Lung microvascular endothelial cell (primary cell): ENCODE measurements around the gene FIGNL1. TPM values are rescaled to one million over a fixed set of nuclear protein-coding genes. Genes with fewer than 3 reads are reported as not detected.
"Not testable (repeated sequence)": the region's sequence is repeated elsewhere in the genome, so short reads cannot be mapped to it uniquely, and the experiment has no call there.

ENCODE experiments used
- DNase-seq, 2 donors: peaks; one replicate each; pipeline versions ENCODE4 v3.0.0 to v3.0.0-alpha.2; 2010; ENCODE audit warnings: low read depth in 2 of 2
- total RNA-seq: library from RNA; depleted of rRNA; stranded (reverse); fragments of >200 nt; gene quantifications from 2 replicates; pipeline ENCODE4 v1.2.1, GENCODE V29; 2014

FIGNL1 gene
- total RNA-seq, 1 donor from 2014 or later: 11.9 TPM

DNA sequence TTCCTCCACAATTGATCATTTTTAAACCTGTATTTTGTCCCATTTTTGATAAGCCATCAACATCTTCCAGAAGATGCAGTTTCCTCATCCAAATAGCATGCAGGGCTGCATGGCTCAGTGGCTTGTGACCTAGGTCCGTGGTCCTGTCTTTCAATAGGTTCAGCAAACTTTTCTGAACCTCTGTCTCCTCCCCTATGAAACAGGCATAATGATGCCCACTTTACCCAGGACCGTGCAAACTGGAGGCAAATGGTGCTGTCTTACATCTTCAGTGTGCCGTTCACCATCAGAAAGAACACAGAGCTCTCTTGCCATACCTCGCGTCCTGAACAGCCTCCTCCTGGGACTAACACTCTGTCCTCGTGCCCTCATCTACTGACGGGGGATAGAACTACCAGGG is 22.3 kb upstream of the FIGNL1 start:
- no peak for DNase-seq

DNA sequence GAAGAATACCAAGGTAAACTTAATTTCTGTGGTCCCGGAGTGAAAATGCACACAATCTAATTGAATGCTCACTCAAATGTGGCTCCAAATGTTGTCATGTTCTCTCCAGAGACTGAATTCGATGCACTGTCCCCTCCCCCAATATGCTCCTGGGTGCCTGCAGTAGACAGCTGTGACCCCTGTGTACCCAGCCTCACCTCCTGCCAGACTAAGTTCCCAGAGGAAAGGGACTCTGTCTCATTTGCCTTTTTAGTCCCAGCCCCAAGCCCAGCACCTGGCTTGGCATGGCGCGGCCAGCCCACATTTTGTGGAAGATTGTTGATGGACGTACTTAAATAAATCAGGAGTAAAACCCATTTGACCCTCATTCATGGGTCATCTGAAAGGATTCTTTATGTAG is 21.8 kb upstream of the FIGNL1 start:
- DNase-seq: no peak

DNA sequence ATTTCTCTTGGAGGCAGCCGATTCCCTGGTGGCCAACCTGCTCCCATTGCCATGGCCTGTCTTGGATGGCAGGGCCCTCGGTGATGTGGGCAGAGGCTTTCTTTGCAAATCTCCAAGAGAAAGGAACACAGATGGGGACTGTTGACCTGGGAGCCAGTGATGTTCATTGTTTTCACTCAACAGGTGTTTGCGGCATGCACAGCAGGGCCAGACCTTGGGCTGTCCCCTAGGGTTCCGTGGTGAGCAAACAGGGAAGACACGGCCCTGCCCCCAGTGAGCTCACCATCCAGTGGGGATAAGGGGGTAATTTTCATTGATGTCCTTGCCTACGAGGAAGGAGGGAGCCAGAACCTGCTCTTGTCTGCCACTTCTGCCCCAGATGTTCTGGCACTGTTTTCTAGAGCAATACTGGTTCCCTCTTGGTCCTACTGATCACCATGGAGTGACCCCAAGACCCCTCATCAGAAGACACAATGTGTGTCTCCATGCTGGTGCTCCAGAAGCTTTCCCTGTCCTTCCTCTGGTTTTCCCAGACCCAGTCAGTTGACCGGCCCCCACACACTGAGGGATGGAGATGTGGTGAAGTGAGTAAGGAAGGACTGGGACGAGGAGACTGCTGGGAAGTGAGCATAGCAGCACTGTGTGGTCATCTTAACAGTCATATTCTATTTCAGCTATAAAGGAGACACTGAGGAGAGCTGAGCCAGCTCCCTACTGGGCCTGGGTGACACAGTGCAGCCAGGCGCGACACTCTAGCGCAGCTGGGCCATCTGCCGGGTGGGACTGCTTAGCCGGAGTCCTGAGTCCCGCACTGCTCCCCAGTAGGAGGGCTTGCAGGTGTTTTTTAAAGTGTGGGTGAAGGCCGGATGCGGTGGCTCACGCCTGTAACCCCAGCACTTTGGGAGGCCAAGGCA is 20.4 kb upstream of the FIGNL1 start:
- no peak for DNase-seq

DNA sequence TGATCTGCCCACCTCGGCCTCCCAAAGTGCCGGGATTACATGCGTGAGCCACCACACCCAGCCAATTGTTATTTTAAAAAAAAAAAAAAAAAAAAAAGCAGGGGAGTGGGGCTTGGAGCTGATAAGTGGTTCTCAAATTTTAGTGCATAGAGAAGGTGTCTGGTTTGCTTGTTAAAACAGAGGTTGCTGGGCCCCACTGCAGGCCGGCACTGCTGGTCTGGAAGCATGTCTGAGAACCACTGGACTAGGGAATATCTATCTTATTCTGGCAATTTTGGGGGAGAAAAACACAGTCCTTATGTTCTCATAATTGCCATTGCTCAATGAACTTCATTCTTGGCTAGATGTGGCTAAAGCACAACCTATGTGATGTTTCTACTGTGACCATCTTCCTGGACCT is 19.0 kb upstream of the FIGNL1 start:
- DNase-seq: no peak

DNA sequence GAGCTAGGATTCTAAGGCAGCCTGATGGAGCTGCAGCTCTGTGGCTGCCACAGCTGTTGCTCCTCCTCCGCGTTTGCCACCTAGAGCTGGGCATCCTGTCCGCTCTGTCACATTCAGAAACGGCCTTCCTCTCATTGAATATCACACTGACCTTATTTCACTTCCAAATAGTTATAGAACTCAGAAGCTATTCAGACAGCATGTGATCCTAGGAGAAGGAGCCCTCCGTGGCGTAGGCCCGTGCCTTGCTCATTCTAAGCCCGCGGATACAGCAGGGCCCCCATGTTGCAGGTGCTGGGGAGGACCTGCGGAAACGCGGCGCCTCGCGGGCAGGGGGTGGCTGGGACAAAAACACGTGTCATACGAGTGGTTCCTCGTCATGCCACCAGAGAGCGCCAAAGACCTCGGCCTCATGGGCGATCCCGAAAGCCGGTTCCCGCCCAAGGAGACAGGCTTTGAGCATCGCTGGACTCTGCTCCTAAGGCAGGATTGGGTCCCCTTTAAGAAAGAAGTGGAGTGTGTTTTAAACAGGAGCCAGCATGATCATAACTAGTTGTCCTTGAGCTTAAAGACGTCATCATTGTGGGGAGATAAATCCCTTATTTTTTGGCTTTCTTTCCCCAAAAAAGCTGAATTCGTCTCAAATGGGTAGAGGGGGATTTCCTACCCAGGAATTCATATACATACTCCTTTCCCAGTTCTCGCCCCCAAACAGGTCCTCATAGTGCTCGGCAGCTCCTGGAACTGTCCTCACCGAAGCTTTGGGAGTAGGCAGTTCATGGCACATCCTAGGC is 17.9 kb upstream of the FIGNL1 start:
- peak; percentile 68 to 84 for DNase-seq

DNA sequence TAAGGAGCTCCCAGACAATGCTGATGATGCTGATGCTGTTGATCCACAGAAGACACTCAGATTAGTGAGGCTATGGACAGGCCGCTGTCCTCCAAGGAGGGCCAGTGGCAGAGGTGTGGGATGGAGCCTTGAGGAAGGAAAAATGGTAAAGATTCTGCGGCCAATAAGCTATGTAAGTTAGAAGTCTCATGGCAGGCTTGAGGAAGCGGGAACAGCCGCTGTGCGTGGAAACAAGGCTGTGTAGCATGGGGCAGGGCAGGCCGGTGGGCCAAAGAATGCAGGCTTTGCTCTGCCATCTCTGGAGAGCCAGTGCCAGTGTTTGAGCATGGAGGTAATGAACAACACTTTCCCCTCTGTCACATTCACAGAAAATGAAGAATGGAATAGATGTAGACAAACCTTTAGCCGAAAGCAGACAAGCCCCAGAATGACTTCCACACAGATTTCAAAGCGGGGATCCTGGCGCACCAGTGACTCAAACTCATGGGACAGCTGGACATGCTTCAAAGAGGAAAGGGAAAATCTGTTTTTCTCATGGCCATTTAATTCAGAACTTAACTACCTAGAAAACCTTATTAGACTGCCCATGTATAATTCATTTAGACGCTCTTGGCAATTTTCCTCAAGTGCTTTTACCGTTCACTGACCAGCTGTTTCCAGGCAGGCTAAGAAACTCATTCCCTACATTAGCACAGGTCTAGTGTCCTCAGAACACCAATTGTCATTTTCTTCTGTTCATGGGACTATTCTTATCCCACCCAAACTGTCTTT is 16.9 kb upstream of the FIGNL1 start:
- DNase-seq: no peak

DNA sequence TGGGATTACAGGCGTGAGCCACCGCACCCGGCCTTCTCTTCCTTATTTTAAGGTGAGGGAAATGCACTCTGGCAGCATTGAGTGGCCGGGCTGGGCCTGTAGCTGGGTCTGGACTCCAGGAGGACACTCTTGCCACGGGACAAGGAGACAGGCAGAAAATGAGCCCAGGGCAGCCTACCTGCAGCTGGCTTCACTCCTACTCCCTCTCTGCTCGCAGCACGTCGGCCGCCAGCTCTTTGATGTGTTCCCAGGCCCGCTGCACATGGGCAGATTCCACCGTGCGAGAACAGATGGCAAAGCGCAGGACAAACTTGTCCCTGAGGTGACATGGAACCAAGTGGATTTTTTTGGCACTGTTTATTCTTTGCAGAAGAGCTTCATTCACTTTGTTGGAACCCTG is 12.9 kb upstream of the FIGNL1 start:
- no peak for DNase-seq

DNA sequence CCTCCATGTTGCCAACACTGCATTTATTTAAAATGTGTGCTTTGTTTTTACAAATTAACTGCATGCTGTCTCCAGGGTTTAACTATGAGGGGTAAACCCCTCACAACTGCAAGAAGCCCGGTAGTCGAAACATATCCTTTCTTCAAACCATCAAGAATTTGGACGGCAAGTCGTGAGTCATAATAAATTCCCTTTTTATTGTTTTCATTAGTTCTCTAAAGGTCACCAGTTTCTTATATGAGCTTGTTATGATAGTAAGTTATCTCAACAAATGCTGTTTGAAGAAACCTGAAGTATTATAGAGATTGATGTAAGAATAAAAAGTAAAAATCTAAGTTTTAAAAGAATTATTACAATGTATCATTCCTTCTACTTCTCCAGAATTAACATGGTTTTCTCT is 12.2 kb upstream of the FIGNL1 start:
- DNase-seq: no peak

DNA sequence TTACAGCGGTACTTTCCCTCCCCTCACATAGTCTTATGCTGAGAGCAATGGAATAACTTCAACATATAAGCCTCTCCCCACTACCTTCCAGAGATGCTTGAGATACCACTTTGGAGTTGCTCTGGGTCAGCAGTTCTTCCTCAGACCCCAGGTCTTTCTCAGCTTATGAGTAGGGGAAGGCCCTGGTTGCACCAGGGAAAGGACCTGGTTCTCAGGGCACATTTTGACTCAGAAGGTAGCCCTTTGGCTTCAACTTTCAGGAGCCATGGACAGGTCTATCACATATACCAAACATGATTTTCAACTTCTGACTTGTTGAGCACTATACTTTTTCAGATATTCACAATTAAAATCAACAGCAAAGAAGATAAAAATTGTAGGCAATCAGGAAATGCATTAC is 11.5 kb upstream of the FIGNL1 start:
- DNase-seq: no peak

DNA sequence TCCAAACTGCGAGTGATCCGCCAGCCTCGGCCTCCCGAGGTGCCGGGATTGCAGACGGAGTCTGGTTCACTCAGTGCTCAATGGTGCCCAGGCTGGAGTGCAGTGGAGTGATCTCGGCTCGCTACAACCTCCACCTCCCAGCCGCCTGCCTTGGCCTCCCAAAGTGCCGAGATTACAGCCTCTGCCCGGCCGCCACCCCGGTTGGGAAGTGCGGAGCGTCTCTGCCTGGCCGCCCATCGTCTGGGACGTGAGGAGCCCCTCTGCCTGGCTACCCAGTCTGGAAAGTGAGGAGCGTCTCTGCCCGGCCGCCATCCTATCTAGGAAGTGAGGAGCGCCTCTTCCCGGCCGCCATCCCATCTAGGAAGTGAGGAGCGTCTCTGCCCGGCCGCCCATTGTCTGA is 9.0 kb upstream of the FIGNL1 start:
- DNase-seq: not testable (repeated sequence)

DNA sequence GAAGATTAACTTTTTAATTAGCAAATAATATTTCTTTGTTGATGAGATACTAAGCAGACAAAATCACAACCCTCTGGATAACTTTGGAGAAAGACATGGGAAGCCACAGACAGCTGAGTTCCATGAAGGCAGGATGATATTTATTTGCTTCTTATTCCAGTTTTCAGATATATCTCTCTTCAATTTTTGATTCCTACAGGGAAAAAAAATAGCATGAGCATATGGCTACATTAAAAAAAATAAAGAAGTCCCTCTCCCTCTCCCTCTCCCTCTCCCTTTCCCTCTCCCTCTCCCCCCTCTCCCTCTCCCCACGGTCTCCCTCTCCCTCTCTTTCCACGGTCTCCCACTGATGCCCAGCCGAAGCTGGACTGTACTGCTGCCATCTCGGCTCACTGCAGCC is 8.5 kb upstream of the FIGNL1 start:
- DNase-seq: not testable (repeated sequence)

DNA sequence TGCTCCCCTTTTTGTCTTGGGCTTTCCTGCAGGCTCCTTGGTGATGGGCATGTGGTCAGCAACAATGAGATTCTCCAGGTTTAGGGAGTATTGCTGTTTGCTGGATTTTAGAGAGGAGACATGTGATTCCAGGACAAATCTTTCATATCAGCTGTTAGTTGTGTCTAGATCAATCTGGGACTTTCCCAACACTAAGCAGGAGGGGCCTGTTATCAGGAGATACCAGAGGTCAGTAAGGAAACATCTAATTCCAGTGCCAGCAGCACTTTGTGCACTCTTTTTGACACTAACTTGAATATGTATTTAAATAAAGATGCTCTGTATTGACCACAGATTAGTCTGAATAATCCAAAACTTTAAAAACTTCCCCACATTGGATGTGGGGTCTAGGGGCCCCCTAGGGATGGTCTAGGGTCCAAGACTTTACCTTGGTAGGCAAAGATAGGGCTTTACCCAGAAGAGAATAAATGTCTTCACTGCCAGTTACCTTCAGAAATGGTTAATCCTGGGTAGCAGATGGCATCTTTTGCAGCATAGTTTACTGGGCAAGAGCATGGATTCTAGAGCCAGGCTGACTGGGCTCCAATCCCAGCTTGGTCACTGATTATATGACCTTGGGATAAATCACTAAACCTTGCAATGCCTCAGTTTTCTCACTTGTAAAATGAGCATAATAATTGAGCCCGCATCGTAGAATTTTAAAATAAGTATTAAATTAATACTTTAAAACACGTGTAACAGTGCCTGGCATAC is 6.4 kb upstream of the FIGNL1 start:
- DNase-seq: no peak

DNA sequence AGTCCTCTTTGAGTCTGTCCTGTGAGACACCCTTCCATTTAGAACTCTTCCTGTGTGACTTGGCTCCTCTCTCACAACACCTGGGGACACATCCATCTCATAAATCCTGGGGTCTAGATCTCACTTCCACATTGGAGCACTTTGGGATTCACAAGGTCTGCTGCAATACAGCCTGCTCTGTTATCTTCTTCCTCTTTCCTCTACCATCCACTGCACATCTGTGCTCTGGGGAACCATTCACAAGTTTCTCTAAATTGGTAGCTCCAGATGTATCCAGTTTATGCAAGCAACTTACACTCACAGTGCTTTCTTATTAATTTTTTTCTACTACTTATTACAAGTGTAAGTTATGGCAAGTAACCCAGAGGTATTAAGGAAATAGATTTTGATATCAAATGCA is 5.5 kb upstream of the FIGNL1 start:
- no peak for DNase-seq

DNA sequence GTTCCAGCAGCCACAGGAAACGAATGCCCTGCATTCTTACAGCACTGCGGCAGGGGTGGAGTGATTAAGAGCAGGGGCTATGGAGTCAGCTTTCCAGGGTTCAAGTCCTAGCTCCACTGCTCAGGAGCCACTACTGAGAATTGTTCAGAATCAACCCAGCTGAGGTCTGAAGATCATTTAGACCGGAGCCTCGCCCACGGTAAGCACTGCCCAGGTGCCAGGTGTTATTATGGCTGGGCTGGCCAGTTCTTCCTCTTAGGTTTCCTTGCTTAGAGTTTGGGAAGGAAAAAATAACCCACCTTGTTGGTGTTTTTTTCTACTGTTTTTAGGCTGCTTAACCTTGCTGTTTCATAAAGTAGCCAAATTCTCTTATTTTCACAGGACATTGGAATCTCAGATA is 4.8 kb upstream of the FIGNL1 start:
- DNase-seq: no peak

DNA sequence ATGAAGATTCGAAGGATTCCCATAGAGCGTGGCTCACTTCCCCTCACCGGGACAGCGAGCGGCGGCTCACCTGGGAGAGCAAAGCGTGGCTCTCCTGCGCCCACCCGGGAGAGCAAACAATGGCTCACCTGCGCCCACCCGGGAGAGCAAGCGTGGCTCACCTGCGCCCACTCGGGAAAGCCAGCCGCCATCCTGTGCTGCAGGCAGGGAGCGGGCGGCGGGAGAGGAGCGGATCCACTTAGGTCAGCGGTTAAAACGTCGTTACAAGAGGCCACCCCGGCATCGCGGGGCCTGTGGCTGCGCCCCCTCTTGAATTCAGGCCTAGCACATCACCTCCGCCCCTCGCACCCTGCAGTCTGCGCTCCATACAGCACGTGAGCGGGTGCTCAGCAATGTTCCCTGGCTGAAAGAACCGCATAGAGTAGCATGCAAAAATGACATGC is 461 bp upstream of the FIGNL1 start:
- DNase-seq: no peak

DNA sequence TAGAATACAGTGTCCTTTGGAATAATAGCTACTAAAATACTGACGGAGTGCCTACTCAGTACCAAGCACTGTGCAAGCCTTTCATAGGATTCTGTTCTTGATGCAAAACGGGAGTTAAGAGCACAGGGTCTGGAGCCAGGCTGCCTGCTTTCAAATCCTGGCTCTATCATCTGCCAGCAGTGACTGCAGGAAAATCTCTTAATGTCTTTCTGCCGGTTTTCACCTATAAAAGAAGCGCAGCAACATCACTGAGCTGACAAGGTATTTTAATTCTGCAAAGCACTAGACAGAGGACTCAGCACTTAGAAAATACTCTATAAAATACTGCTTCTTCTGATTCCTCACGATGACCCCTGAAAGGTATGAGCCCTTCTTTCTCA is 659 bp downstream of the FIGNL1 start:
- DNase-seq: peak in 1 of 2 donors; percentile 8

DNA sequence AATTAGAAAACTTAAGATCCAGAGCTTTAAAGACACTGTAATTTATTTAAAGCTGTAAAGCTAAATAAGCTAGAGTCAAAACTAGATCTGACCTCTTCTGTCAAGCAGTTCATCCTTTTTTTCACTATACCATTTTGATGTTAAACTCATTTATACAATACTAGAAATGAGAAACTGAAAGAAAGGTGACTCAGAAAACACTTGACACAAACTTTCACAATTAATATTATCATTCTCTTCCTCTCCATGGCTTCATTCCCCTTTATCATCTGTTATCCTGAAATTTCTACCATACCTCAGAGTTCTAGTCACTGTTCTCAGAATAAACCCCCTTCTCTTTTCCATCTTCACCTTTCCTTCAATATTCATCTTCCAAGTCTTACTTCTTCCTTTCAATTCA is 1.3 kb downstream of the FIGNL1 start:
- no peak for DNase-seq

DNA sequence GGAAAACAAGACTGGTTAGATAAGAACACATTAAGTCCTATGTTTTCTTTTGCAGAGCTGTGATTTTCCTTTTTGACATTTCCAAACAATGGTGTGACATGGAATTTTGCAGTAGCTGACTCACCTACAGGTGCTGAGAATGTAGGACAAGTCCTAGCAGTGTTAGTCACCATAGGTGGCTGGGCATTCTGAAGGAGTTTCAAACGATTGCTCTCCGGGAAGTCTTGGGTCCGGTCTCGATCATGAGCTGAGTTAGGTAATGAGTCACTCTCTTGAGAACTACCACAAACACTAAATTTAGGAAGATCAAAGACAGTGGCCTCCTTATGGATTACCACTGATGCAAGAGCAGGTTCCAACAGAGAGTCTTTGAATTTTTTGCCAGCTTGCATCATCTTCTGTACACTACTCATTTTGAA is 3.6 kb downstream of the FIGNL1 start:
- peak; percentile 54 to 84 for DNase-seq

DNA sequence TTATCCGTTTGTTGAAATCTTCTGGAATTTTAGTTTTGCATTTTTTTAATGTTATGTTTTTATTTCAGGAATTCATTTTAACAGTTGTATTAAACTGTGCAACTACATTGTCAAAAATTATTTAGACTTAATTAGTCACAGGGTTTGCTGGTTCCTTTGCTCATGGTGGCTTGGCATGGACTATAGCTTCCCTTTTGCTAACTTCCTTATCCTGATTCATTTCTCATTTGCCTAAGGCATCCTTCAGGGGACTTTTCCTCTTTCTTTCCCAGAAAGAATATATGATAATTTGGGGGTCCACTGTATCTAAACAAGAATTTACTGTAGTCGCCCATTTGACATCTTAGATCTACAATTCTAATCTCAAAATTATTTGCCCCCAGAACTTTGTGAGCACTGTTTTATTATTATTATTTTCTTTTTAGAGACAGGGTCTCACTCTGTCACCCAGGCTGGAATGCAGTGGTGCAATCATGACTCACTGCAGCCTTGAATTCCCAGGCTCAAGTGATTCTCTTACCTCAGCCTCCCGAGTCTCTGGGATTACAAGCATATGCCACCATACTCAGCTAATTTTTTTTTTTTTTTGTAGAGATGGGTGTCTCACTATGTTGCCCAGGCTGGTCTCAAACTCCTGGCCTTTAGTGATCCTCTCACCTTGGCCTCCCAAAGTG is 13.9 kb downstream of the FIGNL1 start:
- peak in 1 of 2 donors; percentile 64 for DNase-seq

DNA sequence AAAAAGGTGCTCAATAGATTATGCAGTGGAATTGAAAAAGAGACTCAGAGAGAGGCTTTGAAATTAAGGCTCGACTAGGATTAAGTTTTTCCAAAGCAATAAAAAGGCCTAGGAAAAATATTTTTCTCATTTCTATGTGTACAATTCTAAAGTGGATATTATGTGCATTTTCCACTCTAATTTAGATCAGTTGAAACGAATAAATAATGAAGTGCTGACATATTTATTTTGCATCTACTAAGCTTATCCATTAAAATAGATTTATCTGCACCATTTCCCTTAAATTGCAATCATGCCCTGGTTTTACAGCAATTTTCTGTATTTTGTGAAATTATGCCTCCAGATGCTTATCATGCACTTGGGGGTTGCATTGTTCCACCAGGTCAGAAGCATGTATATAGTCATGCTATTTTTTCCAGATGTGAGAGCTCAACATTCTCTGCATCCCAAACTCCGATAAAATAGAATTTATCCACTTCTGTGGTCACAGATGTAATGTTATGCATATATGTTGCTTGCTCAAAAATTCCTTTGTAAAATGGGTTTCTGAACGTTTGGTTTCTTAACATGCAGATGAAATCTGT is 18.3 kb downstream of the FIGNL1 start:
- no peak for DNase-seq
